ELR (cell line): ENCODE results near the gene KRT3.
"Not testable (repeated sequence)": the region's sequence is repeated elsewhere in the genome, so short reads cannot be mapped to it uniquely, and the experiment has no call there.

Experiments used
- DNase-seq: peaks from one replicate; pipeline ENCODE4 v3.0.0-alpha.2; 2015; ENCODE audit warnings: low read depth

Gene KRT3

GRCh38 chr12:52798003-52798670, 2.2 kb upstream of the KRT3 start:
- peak; percentile 93 for DNase-seq

GRCh38 chr12:52797529-52797894, 1.6 kb upstream of the KRT3 start:
- DNase-seq: no peak

GRCh38 chr12:52796839-52797528, 1.1 kb upstream of the KRT3 start:
- no peak for DNase-seq

GRCh38 chr12:52796429-52796794, 495 bp upstream of the KRT3 start:
- no peak for DNase-seq

GRCh38 chr12:52795332-52795674, 614 bp downstream of the KRT3 start:
- not testable (repeated sequence) for DNase-seq

- DNase-seq: peak; percentile 76
Measured at GRCh38 chr12:52794479-52795331, 1.2 kb downstream of the KRT3 start.

GRCh38 chr12:52792185-52793029, 3.5 kb downstream of the KRT3 start:
- DNase-seq: no peak

- no peak for DNase-seq
Measured at GRCh38 chr12:52791271-52792184, 4.4 kb downstream of the KRT3 start.

- no peak for DNase-seq
Measured at GRCh38 chr12:52790427-52791270, 5.3 kb downstream of the KRT3 start.

- DNase-seq: no peak
Measured at GRCh38 chr12:52789637-52790426, 6.1 kb downstream of the KRT3 start.

GRCh38 chr12:52788876-52789636, 6.9 kb downstream of the KRT3 start:
- no peak for DNase-seq

- no peak for DNase-seq
Measured at GRCh38 chr12:52788192-52788875, 7.6 kb downstream of the KRT3 start.

- DNase-seq: no peak
Measured at GRCh38 chr12:52787324-52788191, 8.4 kb downstream of the KRT3 start.

- no peak for DNase-seq
Measured at GRCh38 chr12:52784909-52785308, 11.0 kb downstream of the KRT3 start.

GRCh38 chr12:52783563-52784316, 12.2 kb downstream of the KRT3 start:
- DNase-seq: no peak

GRCh38 chr12:52782502-52782901, 13.4 kb downstream of the KRT3 start:
- DNase-seq: no peak
